HG03108 (cell line): ENCODE measurements around the gene MAP7D2.
"Not testable (repeated sequence)": the region's sequence is repeated elsewhere in the genome, so short reads cannot be mapped to it uniquely, and the experiment has no call there.

Source experiments
- ATAC-seq: cut with Tn5 transposase; IDR thresholded peaks from one replicate; pipeline ENCODE4 v1.9.1; 2021; ENCODE audit warnings: moderate library complexity; ENCODE audit not compliant: unreplicated experiment

The MAP7D2 gene

GRCh38 chrX:20116577-20117240 is at the start of gene MAP7D2:
Gene MAP7D2 (minus strand): TSS chrX:20116907. CDS start chrX:20116879, 28 bp downstream.
- ATAC-seq: no peak

DNA sequence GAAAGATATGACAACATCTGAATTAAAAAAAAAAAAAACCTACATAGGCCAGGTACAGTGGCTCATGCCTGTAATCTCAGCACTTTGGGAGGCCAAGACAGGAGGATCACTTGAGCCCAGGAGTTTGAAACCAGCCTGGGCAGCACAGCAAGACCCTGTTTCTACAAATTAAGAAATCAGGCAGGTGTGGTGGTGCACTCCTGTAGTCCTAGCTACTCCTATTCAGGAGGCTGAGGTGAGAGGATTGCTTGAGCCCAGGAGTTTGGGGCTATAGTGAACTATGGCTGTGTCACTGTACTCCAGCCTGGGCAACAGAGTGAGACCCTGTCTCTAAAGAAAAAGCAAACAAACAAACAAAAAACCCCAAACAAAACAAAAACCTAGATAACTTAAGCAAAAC is 45.8 kb upstream of the MAP7D2 start:
- not testable (repeated sequence) for ATAC-seq

- ATAC-seq: no peak
Measured at GRCh38 chrX:20159797-20160385, 43.2 kb upstream of the MAP7D2 start.

DNA sequence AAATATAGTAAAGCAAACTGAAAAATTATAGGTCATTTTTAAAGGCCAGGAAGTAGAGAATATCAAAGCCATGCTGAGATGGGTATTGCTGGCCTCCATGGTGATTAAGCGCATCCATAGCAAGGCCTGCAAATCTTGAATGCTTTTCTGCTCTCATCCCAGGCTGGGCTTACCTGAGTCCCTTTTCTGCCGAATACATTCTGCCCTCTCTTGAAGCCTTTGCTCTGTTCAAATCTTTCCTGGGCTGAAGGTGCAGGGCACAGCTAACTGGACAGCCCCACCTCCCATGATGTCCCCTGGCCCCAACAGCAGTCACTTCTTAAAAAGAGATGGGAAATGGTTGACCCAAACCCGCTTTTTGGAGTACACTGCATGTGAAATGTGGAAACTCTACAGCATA is 35.0 kb upstream of the MAP7D2 start:
- no peak for ATAC-seq

- no peak for ATAC-seq
Measured at GRCh38 chrX:20149326-20149725, 32.6 kb upstream of the MAP7D2 start.

DNA sequence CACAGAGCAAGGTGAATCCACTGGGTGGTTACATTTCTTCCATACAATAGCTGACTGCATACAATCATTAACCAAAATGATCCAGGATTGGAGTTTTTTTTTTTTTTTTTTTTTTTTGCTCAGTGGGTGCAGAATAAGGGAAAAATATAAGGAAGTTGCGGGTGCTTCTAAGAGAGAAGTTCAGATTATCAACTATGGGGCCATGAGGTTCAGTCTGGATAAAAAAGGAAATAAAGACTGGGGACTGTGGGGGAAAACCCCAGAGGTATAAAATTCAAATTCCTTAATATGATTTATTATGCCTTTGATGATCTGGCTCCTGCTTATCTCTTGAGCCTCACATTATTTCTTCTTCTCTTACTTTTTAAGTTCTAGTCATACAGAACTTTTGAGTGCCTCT is 30.9 kb upstream of the MAP7D2 start:
- no peak for ATAC-seq

DNA sequence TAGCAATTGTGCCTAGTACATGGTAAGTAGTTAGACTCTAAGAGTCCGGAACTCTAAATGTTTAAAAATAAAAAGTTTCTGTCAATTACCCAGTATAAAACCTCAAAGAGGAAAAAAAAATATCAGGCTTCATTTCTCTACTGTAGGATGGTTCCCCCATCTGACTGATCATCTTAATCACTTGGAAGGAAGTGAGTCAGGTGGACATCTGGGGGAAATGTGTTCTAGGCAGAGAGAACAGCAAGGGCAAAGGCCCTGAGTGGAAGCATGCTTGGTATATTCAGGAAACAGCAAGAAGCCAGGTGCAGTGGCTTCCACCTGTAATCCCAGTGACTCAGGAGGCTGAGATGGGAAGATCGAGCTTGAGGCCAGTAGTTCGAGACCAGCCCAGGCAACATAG is 27.8 kb upstream of the MAP7D2 start:
- no peak for ATAC-seq

GRCh38 chrX:20143561-20143960 is 26.9 kb upstream of the MAP7D2 start:
- no peak for ATAC-seq

GRCh38 chrX:20143111-20143510 is 26.4 kb upstream of the MAP7D2 start:
- ATAC-seq: no peak

DNA sequence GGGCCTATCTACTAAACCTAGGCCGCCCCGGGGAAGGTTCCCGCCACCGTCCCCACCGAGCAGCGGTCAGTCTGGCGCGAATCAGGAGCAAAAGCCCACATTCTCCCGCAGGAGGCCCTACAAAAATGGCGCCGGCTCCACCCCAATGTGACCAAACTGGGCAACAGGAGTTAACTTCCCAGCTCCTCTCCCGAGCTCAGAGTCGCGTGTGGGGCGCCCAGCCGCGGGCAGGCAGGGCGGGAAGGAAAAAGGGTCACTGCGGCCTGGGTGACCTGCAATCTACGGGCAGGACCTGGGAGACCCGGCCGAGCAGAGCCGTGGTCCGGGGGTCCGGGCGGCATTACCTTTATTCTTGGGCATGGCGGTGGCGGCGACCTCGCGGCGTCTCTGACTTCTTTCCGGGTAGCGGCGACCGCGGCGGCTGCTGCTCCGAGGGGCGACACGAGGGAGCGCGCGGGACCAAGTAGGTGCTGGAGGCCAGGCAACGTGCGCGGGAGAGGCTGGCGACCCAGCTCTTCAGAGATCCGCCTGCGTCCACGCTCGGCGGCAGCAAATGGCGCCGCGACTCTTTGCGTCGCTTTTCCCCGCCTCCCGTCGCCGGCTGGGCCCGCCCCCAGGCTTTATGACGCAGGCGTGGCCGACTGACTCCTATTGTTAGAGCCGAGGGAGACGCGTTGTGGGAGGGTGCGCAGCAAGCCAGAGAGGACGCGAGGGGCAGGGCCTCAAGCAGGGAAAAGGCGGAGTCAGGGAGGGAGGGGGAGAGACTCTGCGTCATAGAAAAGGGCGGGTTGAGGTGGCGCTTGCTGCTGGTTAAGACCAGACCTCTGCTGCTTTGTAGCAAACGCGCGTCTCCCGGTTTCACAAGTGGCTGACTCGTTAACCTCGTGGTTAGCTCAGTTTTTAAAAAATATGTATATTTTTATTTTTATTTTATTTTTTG is 24.8 kb upstream of the MAP7D2 start, which contains the start of gene EIF1AX:
EIF1AX (minus strand) TSS at position 558 of the 940 bp plus-strand sequence; CDS start at position 360, 198 bp downstream.
- ATAC-seq: peak; percentile 99

DNA sequence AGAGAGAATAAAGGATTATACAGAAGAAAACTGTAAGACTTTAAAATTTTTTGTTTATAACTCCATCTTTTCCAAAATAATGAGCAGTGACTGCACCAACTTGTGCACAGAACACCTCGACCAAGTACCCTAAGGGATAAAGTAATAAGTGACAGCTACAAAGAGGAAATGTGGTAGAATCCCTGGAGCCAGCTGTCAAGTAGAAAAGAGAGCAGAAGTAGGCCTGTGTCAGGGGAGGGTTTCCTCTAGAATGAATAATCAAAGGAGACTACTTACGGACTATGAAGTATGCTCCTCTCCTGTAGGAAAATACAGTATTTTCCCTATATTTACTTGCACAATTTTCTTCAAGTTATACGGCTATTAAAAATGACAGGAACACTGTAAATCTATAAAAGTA is 23.7 kb upstream of the MAP7D2 start:
- no peak for ATAC-seq

DNA sequence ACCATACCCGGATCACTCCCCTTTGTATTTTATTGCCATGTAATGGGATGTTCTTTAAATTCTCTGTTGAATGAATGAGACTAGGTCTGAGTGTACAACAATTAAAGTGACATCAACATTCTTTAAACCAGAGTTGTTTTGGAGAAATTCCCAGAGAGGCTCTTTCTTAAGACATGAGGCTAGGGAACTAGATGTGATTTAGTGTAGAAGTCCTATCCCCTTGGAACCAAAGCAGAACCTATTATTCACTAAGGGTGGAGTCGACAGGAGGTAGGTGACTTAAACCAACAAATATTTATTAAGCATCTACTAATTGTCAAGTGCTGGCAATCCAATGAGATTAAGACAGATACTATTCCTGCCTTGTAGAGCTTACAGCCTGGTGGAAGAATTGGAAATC is 23.3 kb upstream of the MAP7D2 start:
- no peak for ATAC-seq

DNA sequence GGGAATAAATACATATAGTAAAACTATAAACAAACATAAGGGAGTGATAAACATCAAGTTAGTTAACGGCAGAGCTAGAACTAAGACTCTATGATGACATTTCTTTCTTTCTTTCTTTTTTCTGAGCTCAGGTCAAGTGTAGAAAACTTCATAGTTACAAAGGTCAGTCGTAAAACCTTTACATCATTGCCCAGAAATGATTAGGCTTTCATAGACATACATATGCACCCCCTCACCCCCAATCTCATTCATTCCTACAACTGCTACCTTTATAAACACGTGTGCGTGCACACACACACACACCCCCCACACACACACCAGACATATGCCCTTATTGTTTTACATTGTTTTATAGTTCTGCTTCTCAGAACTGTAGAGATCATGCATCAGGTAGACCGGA is 19.2 kb upstream of the MAP7D2 start:
- ATAC-seq: no peak

GRCh38 chrX:20132666-20133065 is 16.0 kb upstream of the MAP7D2 start:
- ATAC-seq: no peak

DNA sequence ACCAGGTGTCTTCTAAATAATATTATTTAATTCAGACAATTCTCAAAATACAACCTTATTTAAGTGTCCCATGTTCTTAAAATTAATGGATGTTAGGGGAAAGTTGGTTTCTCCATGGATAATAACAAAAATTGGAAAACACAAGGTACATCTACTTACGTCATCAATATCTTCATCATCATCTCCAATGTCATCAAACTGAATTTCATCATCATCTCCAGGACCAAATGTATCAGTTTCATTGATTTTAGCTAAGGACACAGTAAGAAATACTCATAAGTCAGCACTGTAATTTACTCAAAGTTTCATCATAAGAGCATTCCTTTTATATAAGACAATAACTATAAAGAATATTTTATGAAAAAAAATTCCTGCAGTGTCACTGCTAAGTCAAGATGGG is 13.7 kb upstream of the MAP7D2 start:
- no peak for ATAC-seq

- no peak for ATAC-seq
Measured at GRCh38 chrX:20129547-20129946, 12.8 kb upstream of the MAP7D2 start.

- no peak for ATAC-seq
Measured at GRCh38 chrX:20128670-20129069, 12.0 kb upstream of the MAP7D2 start.

GRCh38 chrX:20127440-20127839 is 10.7 kb upstream of the MAP7D2 start:
- not testable (repeated sequence) for ATAC-seq

- ATAC-seq: not testable (repeated sequence)
Measured at GRCh38 chrX:20126833-20127232, 10.1 kb upstream of the MAP7D2 start.

DNA sequence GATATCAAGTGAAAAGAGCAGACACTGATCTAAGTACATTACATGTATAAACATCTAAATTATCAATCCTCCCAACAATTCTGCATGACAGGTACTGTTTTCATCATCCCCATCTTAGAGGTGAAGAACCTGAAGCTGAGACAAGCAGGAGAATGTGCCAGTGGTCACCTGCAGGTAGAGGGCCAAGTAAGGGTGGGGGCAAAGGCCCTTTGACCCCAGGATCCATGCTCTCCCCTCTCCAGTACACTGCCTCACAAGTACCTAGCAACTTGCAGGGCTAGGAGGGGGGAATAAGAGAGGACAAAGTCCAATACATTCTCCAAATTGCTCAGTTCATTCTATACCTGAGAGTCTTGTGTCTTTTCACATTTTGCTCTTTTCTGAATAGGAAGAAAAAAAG is 8.3 kb upstream of the MAP7D2 start:
- no peak for ATAC-seq

GRCh38 chrX:20118065-20118824 is 1.5 kb upstream of the MAP7D2 start:
- no peak for ATAC-seq
